Activated effector memory CD4-positive, alpha-beta T cell treated with anti-CD3 and anti-CD28 coated beads, Interleukin-2, amount 50 U/mL, for 16 hours (primary cell): ENCODE results near the gene PRSS21.

Experiments used
- DNase-seq: peaks from one replicate; pipeline ENCODE4 v3.0.0-alpha.2; 2020

The PRSS21 gene

GRCh38 chr16:2808181-2808580 lies 8.9 kb upstream of the PRSS21 start:
- no peak for DNase-seq

GRCh38 chr16:2809149-2809760 lies 7.8 kb upstream of the PRSS21 start:
- no peak for DNase-seq

- DNase-seq: peak; percentile 31
Observed at GRCh38 chr16:2810651-2811050, 6.4 kb upstream of the PRSS21 start.

GRCh38 chr16:2811703-2812471 lies 5.2 kb upstream of the PRSS21 start:
- DNase-seq: peak; percentile 25

GRCh38 chr16:2813771-2814221 lies 3.2 kb upstream of the PRSS21 start:
- DNase-seq: peak; percentile 42

GRCh38 chr16:2814551-2815298 lies 2.3 kb upstream of the PRSS21 start:
- DNase-seq: peak; percentile 46

- peak; percentile 50 for DNase-seq
Observed at GRCh38 chr16:2815299-2815771, 1.7 kb upstream of the PRSS21 start.

GRCh38 chr16:2817340-2818271 lies 569 bp downstream of the PRSS21 start:
- DNase-seq: peak; percentile 64

- peak; percentile 57 for DNase-seq
Observed at GRCh38 chr16:2818272-2818876, 1.3 kb downstream of the PRSS21 start.

GRCh38 chr16:2819179-2819938 lies 2.3 kb downstream of the PRSS21 start:
- peak; percentile 42 for DNase-seq

- DNase-seq: peak; percentile 54
Observed at GRCh38 chr16:2819939-2820835, 3.1 kb downstream of the PRSS21 start.

GRCh38 chr16:2820836-2821486 lies 3.9 kb downstream of the PRSS21 start:
- no peak for DNase-seq

GRCh38 chr16:2821487-2822157 lies 4.6 kb downstream of the PRSS21 start:
- peak; percentile 56 for DNase-seq

GRCh38 chr16:2822158-2822495 lies 5.1 kb downstream of the PRSS21 start:
- DNase-seq: peak; percentile 47

- peak; percentile 4 for DNase-seq
Observed at GRCh38 chr16:2822496-2822895, 5.5 kb downstream of the PRSS21 start.

- DNase-seq: peak; percentile 25
Observed at GRCh38 chr16:2824626-2825025, 7.6 kb downstream of the PRSS21 start.

GRCh38 chr16:2825049-2825742 lies 8.2 kb downstream of the PRSS21 start:
- DNase-seq: peak; percentile 49

GRCh38 chr16:2825906-2826305 lies 8.9 kb downstream of the PRSS21 start:
- peak; percentile 31 for DNase-seq
